Smooth muscle cell (in vitro differentiated cells): ENCODE results near the gene NTHL1. TPM values are rescaled to one million over a fixed set of nuclear protein-coding genes. Genes with fewer than 3 reads are reported as not detected.
"Not testable (repeated sequence)": the region's sequence is repeated elsewhere in the genome, so short reads cannot be mapped to it uniquely, and the experiment has no call there.

Source experiments
- DNase-seq: peaks from one replicate; lab custom pipeline; 2025; ENCODE audit not compliant: unreplicated experiment; lab: John Stamatoyannopoulos, UW
- H2AFZ ChIP-seq: fragments of 200-600 bp; sonication (generic); 2 replicates; pipeline ENCODE4 v1.6.0; 2016; ENCODE audit warnings: antibody characterized with exemption, low read depth, mild to moderate bottlenecking
- H3F3A ChIP-seq: fragments of 200-600 bp; sonication (generic); 2 replicates; pipeline ENCODE4 v1.6.0; 2017; ENCODE audit warnings: antibody characterized with exemption, low read depth
- H3K27ac ChIP-seq: fragments of 200-600 bp; sonication (generic); 2 replicates; pipeline ENCODE4 v1.5.1; 2016; ENCODE audit warnings: low read depth, mild to moderate bottlenecking
- H3K27me3 ChIP-seq: fragments of 200-600 bp; sonication (generic); 2 replicates; pipeline ENCODE4 v1.6.1; 2016; ENCODE audit warnings: low read depth, mild to moderate bottlenecking
- H3K36me3 ChIP-seq: fragments of 200-600 bp; sonication (generic); 2 replicates; pipeline ENCODE4 v1.5.1; 2016; ENCODE audit warnings: low read depth
- H3K4me1 ChIP-seq: fragments of 200-600 bp; sonication (generic); 2 replicates; pipeline ENCODE4 v1.5.1; 2016; ENCODE audit warnings: low read depth
- H3K4me2 ChIP-seq: fragments of 200-600 bp; sonication (generic); 2 replicates; pipeline ENCODE4 v1.6.0; 2016; ENCODE audit warnings: mild to moderate bottlenecking
- H3K4me3 ChIP-seq: fragments of 200-600 bp; sonication (generic); 2 replicates; pipeline ENCODE4 v1.5.1; 2016; ENCODE audit warnings: mild to moderate bottlenecking
- H3K79me2 ChIP-seq: fragments of 200-600 bp; sonication (generic); 2 replicates; pipeline ENCODE4 v1.6.0; 2016; ENCODE audit warnings: low read depth, mild to moderate bottlenecking
- H3K9ac ChIP-seq: fragments of 200-600 bp; sonication (generic); 2 replicates; pipeline ENCODE4 v1.6.0; 2016; ENCODE audit warnings: low read depth
- H3K9me3 ChIP-seq: fragments of 200-600 bp; sonication (generic); replicated peaks from 2 replicates; pipeline ENCODE4 v1.5.1; 2016; ENCODE audit warnings: low read depth
- H4K20me1 ChIP-seq: fragments of 200-600 bp; sonication (generic); 2 replicates; pipeline ENCODE4 v1.6.0; 2016; ENCODE audit warnings: low read depth
- CTCF ChIP-seq: fragments of 200-600 bp; sonication (generic); IDR thresholded peaks from 2 replicates; pipeline ENCODE4 v1.5.1; 2017; ENCODE audit warnings: borderline replicate concordance, mild to moderate bottlenecking, antibody characterized with exemption; ENCODE audit not compliant: insufficient read depth, poor library complexity, severe bottlenecking
- WGBS: methylation state at CpG from one replicate; pipeline ENCODE4 v1.1.7; 2016; ENCODE audit warnings: low lambda C conversion rate; 5-methylcytosine and 5-hydroxymethylcytosine counted together
- polyA plus RNA-seq: library from polyadenylated mRNA; unstranded; fragments of >200 nt; fragmentation: Nextera tagmentation; extraction: Ambion mirVana; gene quantifications from 2 replicates; pipeline ENCODE4 v1.2.1, GENCODE V29; 2016
- total RNA-seq: library from RNA; depleted of rRNA; stranded (reverse); fragments of >200 nt; gene quantifications from 2 replicates; pipeline ENCODE4 v1.2.3, GENCODE V29; 2014

Gene NTHL1
- total and polyA plus RNA-seq, 2 experiments from 2014 or later: 23.8 to 39.3 TPM

GRCh38 chr16:2015947-2016208 is 31.8 kb downstream of the NTHL1 start:
- H3K27me3 ChIP-seq: no peaks in the 10 kb centered on the region
- 92% methylated on average over 7 of the region's 7 CpGs for WGBS
- H3K9ac ChIP-seq: no peak overlapping the region
- H3K9me3 ChIP-seq: no peaks in the 10 kb centered on the region
- H3K4me2 ChIP-seq: no peak overlapping the region
- H3K27ac ChIP-seq: no peak overlapping the region
- no peak overlapping the region for H3K4me3 ChIP-seq
- no peak for TF ChIP-seq CTCF
- no peak overlapping the region for H2AFZ ChIP-seq
- no peaks in the 10 kb centered on the region for H3K79me2 ChIP-seq
- no peak for DNase-seq
- no peaks in the 10 kb centered on the region for H3F3A ChIP-seq
- H3K36me3 ChIP-seq: no peaks in the 10 kb centered on the region
- H4K20me1 ChIP-seq: no peaks in the 10 kb centered on the region
- peaks cover 10% of the 10 kb centered on the region for H3K4me1 ChIP-seq

- Histone ChIP-seq H3K27me3 (no peaks in the 10 kb centered on the region), H3K9ac (no peak overlapping the region), H3K36me3 (no peaks in the 10 kb centered on the region), H3F3A (no peaks in the 10 kb centered on the region), H3K4me3 (no peak overlapping the region), H3K9me3 (no peaks in the 10 kb centered on the region), H2AFZ (no peak overlapping the region), H3K27ac (no peak overlapping the region), H3K79me2 (no peaks in the 10 kb centered on the region), H4K20me1 (no peaks in the 10 kb centered on the region), H3K4me1 (peaks cover 8% of the 10 kb centered on the region), H3K4me2 (no peak overlapping the region)
- DNase-seq: no peak
- WGBS: 80% methylated on average over 24 of the region's 24 CpGs
- no peak for TF ChIP-seq CTCF
Measured at GRCh38 chr16:2015117-2015946, 32.3 kb downstream of the NTHL1 start.

GRCh38 chr16:2013527-2013926 is 34.1 kb downstream of the NTHL1 start:
- Histone ChIP-seq H3K79me2 (peaks cover 9% of the 10 kb centered on the region), H2AFZ (no peak overlapping the region)

DNA sequence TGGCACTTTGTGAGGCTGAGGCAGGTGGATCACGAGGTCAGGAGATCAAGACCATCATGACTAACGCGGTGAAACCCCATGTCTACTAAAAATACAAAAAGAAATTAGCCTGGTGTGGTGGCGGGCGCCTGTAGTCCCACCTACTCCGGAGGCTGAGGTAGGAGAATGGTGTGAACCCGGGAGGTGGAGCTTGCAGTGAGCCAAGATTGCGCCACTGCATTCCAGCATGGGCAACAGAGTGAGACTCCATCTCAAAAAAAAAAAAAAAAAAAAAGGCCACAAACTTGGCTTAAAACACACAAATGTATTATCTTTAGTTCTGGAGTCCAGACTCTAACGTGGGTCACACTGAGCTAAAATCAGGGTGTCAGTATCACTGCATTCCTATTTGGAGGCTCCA is 35.9 kb downstream of the NTHL1 start:
- H3K9me3 ChIP-seq, DNase-seq, H3K9ac ChIP-seq, H3K4me2 ChIP-seq, H3K4me3 ChIP-seq, H3F3A ChIP-seq, H3K27me3 ChIP-seq, H2AFZ ChIP-seq, H3K36me3 ChIP-seq, H3K27ac ChIP-seq: not testable (repeated sequence)
- peaks cover 21% of the 10 kb centered on the region for H3K4me1 ChIP-seq
- H3K79me2 ChIP-seq: peaks cover 27% of the 10 kb centered on the region
- peaks cover 26% of the 10 kb centered on the region for H4K20me1 ChIP-seq
- WGBS: 89% methylated on average over 9 of the region's 9 CpGs

More at GRCh38 chr16:2013527-2013926, 34.1 kb downstream of the NTHL1 start:
- no peaks in the 10 kb centered on the region for H3K27me3 ChIP-seq
- no peak for TF ChIP-seq CTCF
- H4K20me1 ChIP-seq: peaks cover 8% of the 10 kb centered on the region
- peaks cover 10% of the 10 kb centered on the region for H3K4me1 ChIP-seq
- no peaks in the 10 kb centered on the region for H3F3A ChIP-seq
- H3K9ac ChIP-seq: no peak overlapping the region
- 95% methylated on average over 15 of the region's 15 CpGs for WGBS
- H3K36me3 ChIP-seq: no peaks in the 10 kb centered on the region
- no peaks in the 10 kb centered on the region for H3K9me3 ChIP-seq
- no peak for DNase-seq
- no peak overlapping the region for H3K4me3 ChIP-seq
- H3K4me2 ChIP-seq: no peak overlapping the region
- no peak overlapping the region for H3K27ac ChIP-seq
